ENCODE data around the gene GFRA1.
"Not testable (repeated sequence)": the region's sequence is repeated elsewhere in the genome, so short reads cannot be mapped to it uniquely, and the experiment has no call there.

The GFRA1 gene

DNA sequence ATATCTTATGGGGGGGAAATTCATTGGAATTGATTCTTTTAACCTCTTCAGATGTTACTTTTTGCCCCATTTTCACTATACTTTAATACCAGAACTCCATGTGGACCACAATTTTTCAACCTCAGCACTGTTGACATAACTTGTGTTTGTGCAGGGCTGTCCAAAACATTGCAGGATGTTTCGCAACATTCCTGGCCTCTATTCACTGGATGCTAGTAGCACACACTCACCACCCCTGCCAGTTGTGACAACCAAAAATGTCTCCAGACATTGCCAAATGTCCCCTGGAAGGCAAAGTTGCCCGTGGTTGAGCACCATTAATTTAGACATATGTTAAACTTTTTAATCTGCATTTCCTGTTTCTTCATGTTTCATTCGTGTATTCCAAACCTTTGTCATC is 234.7 kb downstream of the GFRA1 start:
- TF ChIP-seq, protein P1, sequence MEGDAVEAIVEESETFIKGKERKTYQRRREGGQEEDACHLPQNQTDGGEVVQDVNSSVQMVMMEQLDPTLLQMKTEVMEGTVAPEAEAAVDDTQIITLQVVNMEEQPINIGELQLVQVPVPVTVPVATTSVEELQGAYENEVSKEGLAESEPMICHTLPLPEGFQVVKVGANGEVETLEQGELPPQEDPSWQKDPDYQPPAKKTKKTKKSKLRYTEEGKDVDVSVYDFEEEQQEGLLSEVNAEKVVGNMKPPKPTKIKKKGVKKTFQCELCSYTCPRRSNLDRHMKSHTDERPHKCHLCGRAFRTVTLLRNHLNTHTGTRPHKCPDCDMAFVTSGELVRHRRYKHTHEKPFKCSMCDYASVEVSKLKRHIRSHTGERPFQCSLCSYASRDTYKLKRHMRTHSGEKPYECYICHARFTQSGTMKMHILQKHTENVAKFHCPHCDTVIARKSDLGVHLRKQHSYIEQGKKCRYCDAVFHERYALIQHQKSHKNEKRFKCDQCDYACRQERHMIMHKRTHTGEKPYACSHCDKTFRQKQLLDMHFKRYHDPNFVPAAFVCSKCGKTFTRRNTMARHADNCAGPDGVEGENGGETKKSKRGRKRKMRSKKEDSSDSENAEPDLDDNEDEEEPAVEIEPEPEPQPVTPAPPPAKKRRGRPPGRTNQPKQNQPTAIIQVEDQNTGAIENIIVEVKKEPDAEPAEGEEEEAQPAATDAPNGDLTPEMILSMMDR (IDR thresholded peaks at IDR 0.05; ENCODE audit: extremely low read depth, missing control alignments): no peak
- DNase-seq (ENCODE audit: low spot score): no peak

DNA sequence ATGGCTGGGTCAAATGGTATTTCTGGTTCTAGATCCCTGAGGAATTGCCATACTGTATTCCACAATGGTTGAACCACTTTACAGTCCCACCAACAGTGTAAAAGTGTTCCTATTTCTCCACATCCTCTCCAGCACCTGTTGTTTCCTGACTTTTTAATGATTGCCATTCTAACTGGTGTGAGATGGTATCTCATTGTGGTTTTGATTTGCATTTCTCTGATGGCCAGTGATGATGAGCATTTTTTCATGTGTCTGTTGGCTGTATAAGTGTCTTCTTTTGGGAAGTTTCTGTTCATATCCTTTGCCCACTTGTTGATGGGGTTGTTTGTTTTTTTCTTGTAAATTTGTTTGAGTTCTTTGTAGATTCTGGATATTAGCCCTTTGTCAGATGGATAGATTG is 237.6 kb downstream of the GFRA1 start:
- DNase-seq (ENCODE audit: low spot score): not testable (repeated sequence)

DNA sequence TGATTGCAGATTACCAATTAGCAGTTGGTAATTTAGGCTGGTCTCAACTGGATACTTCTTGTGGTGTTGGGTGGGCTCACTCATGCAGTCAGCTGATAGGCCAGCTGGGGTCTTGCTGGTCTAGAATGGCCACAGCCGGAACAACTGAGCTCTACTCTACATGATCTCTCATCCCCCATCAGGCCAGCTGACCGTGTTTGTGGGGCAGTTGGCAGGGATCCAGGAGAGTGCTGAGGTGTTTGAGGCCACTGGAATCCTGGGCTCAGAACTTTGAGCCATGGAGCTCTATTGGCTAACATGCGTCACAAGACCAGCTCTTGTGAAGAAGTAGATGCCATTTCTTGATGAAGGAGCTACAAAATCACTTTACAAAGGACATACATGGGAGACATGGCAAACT is 242.4 kb downstream of the GFRA1 start:
- TF ChIP-seq, protein P1 (IDR thresholded peaks at IDR 0.05; ENCODE audit: extremely low read depth, missing control alignments): no peak

DNA sequence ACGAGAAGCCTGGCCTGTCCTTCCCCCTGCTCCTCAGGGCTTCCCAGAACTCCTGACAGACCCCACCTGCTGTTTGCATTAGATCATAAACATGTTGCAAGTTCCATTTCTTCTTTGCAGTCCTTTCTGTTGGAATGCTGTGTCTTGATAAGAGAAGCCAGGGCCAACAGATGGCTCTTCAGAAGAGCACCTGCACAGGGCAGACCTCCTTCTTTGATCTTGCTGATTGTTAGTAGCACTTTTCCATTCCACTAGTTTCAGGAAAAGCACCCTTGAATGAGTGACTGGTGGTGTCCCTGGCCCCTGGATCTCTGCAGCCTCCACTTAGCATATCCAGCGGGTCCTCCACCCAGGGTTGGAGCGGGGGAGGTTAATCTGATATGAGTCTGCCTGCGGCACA is 243.2 kb downstream of the GFRA1 start:
- TF ChIP-seq, protein P1 (IDR thresholded peaks at IDR 0.05; ENCODE audit: extremely low read depth, missing control alignments): no peak

More for the DNA sequence above, 242.4 kb downstream of the GFRA1 start:
- no peak for DNase-seq (ENCODE audit: low spot score)

DNA sequence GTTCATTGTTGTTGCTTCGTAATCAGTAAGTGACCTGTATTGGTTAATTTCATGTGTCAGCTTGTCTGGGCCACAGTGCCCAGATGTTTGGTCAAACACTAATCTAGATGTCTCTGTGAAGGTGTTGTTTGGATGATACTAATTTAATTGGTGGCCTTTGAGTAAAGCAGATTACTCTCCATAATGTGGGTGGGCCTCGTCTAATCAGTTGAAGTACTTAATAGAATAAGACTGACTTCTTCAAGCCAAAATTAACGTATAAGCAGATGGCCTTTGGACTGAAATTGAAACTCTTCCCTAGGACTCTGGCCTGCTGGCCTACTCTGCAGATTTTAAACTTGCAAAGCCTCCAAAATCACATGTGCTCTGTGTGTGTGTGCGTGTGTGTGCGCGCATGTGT is 245.7 kb downstream of the GFRA1 start:
- DNase-seq (ENCODE audit: low spot score): no peak
- TF ChIP-seq, protein P1 (IDR thresholded peaks at IDR 0.05; ENCODE audit: extremely low read depth, missing control alignments): no peak

More for the DNA sequence above, 243.2 kb downstream of the GFRA1 start:
- DNase-seq (ENCODE audit: low spot score): no peak

GRCh38 chr10:116026725-116027124 is 246.3 kb downstream of the GFRA1 start:
- TF ChIP-seq, protein P1 (IDR thresholded peaks at IDR 0.05; ENCODE audit: extremely low read depth, missing control alignments): no peak
- DNase-seq (ENCODE audit: low spot score): no peak

DNA sequence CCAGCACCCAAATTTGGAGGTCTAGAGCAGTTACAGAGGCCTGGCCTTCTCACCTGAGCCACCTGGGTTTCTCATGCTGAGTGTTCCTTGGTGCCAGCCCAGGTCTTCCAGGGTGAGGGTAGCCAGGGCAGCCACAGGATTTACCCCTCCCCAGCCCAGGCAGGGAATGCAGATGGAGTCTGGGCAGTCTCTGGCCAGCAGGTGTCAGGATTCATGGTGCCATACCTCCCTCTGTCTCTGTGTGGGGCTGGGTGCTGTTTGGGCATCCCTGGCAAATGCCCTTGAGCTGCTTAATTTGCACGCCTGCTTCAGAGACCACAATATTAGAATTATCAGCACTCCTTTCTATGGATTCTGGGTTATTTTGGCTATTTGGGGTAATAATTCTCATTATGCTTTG is 246.7 kb downstream of the GFRA1 start:
- TF ChIP-seq, protein P1 (IDR thresholded peaks at IDR 0.05; ENCODE audit: extremely low read depth, missing control alignments): no peak
- DNase-seq (ENCODE audit: low spot score): no peak

DNA sequence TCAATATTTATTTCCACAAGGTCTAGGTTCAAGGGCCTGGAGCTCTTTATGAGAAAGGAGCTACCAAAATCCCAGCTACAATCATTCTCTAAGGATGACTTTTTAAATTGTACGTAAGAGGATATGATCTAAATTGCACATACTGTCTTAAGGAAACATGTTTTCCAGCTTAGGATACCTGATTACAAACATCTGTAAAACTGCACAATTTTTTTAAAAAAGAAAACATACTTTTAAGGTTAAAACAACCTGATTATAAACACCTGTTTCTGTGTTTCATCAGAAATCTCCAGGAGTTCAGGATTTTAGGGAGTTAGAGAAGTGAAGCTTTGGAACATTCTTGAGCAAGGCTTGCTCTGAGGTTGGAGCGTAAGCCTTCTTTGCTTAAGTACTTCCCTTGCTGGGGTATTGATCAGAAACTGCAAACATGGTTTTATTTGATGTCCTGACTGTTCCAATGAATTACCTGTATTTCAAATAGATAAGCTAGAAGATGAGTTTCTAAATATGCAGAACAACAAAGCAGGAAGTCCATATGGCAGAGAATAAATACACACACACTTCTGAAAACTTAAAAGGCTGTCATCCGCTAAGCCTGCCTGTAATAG is 248.6 kb downstream of the GFRA1 start:
- TF ChIP-seq, protein P1 (IDR thresholded peaks at IDR 0.05; ENCODE audit: extremely low read depth, missing control alignments): no peak

More for the DNA sequence above, 248.6 kb downstream of the GFRA1 start:
- no peak for DNase-seq (ENCODE audit: low spot score)

All from GM20000 (cell line).